Gastroesophageal sphincter (tissue), 3 donors: ENCODE data around the gene CYP46A1.

Experiments used
- CTCF ChIP-seq, 4 experiments: fragments of 200-600 bp in 2 of 4; fragments of 450-650 bp in 2 of 4; sonication (generic) in 1 of 4; IDR thresholded peaks; one replicate each; pipeline ENCODE4 v1.5.1; 2017 to 2019; ENCODE audit warnings: antibody characterized with exemption in 4 of 4, mild to moderate bottlenecking in 2 of 4, moderate library complexity in 2 of 4
- EP300 ChIP-seq: sonication (generic); formaldehyde crosslinking; IDR thresholded peaks from one replicate; pipeline ENCODE4 v1.6.1; 2017; ENCODE audit warnings: antibody characterized with exemption, mild to moderate bottlenecking
- POLR2A ChIP-seq, 2 donors: fragments of 450-650 bp; IDR thresholded peaks; one replicate each; pipeline ENCODE4 v1.6.1; 2017; ENCODE audit warnings: antibody characterized with exemption in 2 of 2, mild to moderate bottlenecking in 2 of 2, moderate library complexity in 1 of 2
- POLR2AphosphoS5 ChIP-seq: sonication (generic); formaldehyde crosslinking; IDR thresholded peaks from one replicate; pipeline ENCODE4 v1.6.1; 2017; ENCODE audit warnings: antibody characterized with exemption

DNA sequence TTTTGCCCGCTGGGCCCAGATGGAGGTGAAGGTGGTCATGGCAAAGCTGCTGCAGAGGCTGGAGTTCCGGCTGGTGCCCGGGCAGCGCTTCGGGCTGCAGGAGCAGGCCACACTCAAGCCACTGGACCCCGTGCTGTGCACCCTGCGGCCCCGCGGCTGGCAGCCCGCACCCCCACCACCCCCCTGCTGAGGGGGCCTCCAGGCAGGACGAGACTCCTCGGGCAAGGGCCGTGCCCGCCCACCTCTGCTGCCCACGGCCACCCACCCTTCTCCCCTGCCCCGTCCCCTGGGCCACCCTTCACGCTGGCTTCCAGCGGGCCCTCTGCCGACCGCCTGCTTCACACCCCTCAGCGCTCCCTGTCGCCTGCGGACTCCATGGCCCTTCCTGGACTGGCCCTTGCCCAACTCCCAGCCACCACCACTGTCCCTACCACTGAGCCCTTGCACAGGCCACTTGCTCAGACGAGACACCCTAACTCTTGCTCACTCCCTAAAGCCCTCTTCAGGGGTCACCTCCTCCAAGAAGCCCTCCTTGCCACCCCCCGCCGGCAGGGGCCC, 42.5 kb downstream of the CYP46A1 start:
- TF ChIP-seq CTCF (IDR thresholded peaks at IDR 0.05) (no peak), POLR2AphosphoS5 (no peak), POLR2A (IDR thresholded peaks at IDR 0.05) (no peak), EP300 (no peak)
